KG1 (cell line): ENCODE data around the gene ADGRG6.
"Not testable (repeated sequence)": the region's sequence is repeated elsewhere in the genome, so short reads cannot be mapped to it uniquely, and the experiment has no call there.

Experiments
- DNase-seq: peaks from one replicate; lab custom pipeline; 2025; lab: John Stamatoyannopoulos, UW

Gene ADGRG6

DNA sequence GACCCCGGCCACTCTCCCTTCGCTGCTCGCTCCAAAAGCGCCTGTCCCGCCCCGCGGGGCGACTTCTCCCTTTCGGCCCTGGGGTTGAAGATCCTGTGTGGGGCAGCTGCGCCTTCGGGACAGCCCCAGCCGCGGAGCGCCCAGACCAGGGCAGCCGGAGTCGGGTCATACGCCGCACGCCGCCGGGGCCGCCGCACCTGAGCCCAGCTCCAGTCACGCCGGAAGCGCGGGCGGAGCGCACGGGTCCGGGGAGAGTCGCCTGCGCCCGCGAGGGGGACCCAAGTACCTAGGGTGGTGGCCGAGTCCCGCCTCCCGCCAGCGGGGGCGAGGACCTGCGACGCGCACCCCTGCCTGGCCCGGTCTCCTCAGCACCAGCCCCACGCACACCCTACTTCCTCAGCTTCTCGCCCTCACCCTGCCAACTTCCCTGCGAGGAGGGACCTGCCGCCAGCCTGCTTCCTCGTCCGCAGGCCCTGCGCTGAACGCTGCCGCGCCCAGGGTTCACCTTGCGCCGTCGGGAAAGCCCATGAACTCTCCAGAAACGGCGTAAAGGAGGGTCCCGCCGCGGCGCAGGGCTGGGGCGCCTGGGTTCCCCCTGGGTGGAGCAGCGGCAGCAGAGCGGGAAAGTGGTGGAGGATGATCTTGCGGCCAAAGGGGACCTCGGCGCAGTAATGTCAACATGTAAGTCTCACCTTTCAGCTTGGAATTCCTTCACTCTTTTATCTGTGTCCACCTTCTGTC lies at the start of gene ADGRG6:
Gene ADGRG6, plus strand, starts transcription at position 357 of the 741 bp plus-strand sequence. Its CDS starts 323 bp downstream, at position 680.
- no peak for DNase-seq

DNA sequence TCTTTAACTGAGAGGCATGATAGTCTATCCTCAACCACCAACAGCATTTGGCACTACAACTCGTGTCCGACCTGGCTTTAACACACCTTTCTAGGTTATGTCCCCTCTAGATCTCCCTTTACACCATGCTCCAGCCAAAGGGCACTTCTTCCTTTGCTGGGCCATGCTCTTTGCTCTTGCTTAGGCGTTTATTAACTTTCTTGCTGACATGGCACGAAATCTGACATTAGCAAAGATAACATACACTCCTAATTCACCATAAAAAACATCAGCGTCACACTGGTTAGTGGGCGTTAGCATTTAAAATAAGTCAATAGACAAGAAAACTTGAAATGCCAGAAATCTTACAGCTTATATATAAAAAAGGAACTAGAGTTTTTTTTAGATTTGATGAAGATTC lies 47.3 kb upstream of the ADGRG6 start:
- DNase-seq, result no peak

DNA sequence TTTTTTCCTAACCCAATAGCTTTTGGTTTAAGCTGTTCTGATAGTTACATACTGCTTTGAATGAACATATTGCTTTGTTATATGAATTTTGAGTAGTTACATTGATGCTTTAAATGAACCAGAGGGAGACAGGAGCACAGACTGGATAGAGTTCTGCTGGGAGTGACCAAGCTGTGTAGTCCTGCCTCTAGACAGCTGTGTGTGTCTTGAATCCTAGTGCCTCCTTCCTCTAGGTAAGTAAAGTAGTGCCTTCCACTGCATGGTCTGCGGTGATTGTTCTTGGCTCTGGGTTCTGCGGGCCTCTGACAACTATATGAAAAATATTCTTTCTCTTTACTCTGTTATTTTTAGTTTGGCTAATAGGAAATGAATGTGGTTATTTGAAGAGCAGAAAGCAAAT lies 46.0 kb upstream of the ADGRG6 start:
- no peak for DNase-seq

DNA sequence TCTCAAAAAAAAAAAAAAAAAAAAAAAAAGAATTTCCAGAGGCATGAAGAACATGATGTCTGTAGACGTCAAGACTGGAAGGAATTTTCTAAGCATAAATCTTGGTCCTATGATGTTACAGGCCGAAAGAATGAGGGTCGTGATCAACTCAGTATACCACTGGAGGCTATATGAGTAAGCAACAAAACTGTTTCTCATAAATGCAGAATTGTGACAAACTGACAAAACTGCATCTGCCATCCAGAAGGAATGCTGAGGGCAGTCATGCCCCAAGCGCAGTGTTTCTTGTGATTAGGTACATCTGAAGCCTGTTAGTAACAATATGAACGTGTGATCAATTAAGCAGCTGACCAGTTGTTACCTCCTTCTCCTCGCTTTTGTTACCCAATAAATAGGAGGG lies 43.5 kb upstream of the ADGRG6 start:
- DNase-seq, result no peak

GRCh38 chr6:142258757-142259156 lies 43.0 kb upstream of the ADGRG6 start:
- no peak for DNase-seq

DNA sequence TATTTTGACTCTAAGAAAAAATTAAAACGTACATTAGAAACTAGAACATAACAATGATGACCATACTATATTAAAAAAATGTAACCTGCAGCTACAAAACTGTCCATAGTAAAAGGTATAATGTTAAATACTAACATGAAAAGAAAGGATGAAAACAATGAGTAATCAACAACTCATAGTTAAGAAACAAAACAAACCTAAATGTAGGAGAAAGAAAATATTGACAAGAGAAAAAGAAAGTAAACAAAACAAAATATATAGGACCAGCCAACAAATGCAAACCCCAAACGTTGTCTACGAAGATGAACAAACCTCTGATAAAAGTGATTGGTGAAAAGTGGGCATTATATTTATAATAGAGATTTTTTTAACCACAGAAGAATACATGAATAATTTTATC lies 41.1 kb upstream of the ADGRG6 start:
- no peak for DNase-seq

- DNase-seq, result no peak
Measured at GRCh38 chr6:142262231-142262630, 39.6 kb upstream of the ADGRG6 start.

DNA sequence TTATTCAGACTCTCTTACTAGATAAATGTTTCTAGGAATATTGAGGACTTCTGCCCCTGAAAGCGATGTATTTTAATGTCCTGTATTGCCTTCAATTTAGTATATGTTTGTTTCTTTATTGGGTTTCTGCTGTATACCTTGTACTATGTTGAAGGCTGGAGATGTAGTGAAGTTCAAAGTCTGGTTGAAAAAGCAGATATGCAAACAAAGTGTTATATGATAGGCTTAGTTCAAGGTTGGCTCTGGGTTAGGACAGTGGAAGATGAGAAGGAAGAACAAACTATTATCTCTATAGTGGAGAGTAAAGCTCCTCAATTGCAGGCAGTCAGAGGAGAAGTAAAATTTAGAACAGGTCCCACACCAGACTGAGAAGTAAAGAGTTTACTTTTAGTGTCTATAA lies 36.3 kb upstream of the ADGRG6 start:
- no peak for DNase-seq

DNA sequence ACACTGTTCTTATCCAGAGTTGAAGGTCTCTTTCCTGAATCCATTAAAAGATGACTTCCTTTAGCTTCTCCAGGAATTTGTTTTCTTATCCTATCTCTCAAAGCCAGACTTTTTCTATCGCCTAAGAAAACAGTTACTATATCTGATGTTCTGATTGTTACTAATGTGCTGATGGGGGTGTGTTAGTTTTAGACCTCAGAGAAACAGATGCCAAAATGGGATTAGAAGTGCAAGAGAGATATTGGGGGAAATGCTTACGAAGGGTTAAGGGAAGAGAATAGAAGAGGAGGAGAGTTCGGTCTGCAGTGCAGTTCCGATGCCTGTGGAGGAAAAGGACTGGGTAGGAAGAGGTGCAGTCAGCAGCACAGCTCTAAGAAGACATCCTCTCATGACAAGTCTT lies 35.7 kb upstream of the ADGRG6 start:
- DNase-seq, result no peak

GRCh38 chr6:142271476-142271875 lies 30.3 kb upstream of the ADGRG6 start:
- DNase-seq, result no peak

DNA sequence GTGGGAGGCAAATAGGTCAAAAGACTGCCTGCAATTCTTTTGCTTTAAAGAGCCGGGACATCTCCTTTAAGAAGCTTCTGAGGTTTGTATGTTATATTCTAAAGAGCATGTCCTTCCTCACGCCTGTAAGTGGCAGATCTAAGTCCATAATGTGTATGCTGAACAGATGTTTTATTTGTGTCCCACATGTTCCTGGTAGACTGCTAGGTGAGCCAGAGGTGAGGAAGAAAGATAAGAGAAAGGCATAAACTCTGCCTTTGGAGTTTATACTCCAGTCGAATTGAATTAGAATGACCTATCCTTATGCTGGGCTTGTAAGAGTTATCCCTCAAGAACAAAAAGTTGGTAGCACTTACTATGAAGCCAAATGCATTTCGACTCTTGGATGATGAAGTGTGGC lies 27.2 kb upstream of the ADGRG6 start:
- DNase-seq, result no peak

DNA sequence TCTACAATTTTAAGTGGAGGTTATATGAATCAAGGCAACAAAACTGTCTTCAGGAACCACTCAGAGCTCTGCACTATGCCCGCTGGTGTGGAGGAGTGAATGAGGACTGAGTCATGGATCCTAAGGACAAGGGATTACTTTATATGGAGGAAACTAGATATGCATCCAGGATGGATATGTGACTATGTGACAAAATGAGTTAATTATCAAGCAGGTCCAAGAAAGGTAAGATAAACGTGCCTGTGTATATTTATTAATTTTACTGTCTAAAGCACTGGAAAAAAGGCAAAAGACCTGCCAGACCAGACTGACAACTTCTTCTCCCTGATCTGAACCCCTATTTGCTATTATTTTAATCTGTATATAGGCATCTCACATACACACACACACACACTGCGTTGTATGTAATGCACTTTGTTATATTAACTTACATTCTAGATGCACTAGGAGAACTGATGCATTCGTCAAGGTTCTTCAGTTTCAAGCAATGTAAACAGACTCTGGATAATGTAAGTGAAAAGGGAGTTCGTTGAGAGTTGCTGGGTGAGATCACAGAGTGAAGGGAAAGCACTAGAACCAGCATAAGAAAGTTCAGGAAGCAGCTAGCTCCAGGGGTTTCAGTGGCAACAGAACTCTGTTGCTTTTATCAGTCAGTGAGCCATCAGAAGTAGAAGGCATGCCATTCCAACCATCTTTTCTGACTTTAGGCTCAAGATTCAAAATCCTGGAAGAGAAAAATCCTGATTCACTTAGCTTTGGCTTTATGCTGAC lies 26.4 kb upstream of the ADGRG6 start:
- DNase-seq, result no peak

GRCh38 chr6:142276256-142276655 lies 25.6 kb upstream of the ADGRG6 start:
- DNase-seq, result no peak

DNA sequence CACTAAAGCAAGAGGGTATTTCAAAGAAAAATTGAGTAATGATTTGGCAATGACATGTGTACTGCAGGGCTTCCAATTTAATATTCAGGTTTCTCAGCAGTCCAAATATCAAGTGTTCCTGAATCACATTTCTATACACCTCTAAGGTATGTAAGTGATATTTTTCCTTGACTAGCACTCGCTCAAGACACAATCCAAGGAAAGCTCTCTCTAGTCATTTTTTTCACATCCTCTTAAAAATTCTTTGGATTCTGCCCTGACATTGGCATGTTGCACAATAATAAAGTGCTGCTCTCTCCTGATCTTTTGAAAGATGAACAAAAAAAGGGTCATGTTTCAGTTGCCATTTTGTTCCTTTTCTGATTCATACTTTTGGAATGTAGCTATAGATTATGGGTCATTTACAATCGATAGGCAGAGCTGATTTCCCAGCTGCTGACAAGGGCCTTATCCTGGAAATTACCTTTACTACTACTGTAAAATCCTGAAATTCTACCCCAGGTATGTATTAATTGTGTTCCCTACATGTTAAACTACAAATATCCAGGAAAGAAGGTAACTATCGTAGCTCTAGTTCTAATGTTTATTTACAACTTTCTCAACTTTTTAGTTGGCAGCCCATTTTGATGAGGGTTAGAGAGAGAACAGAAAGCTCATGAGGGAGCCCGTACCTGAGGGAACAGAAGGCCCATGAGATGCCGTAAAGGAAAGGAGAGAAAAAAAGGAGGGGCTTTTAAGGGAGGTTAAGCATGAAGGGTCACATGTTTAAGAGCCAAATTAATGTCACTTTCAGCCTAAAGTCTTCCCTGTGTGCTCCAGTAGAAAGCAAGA lies 22.2 kb upstream of the ADGRG6 start:
- no peak for DNase-seq

- DNase-seq, result no peak
Measured at GRCh38 chr6:142280265-142280664, 21.5 kb upstream of the ADGRG6 start.

DNA sequence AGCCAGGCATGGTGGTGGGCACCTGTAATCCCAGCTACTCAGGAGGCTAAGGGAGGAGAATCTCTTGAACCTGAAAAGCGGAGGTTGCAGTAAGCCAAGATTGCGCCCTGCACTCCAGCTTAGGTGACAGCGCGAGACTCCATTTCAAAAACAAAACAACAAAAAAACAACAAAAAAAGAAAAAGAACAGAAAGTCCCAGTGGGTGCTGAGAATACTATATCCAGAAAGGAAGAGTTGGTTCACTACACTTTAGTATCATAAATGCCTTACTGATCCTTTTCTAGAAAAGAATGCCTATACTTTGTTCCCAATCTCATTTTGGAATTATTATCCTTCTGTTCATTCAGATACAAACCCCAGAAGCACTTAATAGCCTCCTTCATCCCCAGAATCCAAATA lies 20.9 kb upstream of the ADGRG6 start:
- no peak for DNase-seq

GRCh38 chr6:142283138-142283537 lies 18.7 kb upstream of the ADGRG6 start:
- not testable (repeated sequence) for DNase-seq

DNA sequence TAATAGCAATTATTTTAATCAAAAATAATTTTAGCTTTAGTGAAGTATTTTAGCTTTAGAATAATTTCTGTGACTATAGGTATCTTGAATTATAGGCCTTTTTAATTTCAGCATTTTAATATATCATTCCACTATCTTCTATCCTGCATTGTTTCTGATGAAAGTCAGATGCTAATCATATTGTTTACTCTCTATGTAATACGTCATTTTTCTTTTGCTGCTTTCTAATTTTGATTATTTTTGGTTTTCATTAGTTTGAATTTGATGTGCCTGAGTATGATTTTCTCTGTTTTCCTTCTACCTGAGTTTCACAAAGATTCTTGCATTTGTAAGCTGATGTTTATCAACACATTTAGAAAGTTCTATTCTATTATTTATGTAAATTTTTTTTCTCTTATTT lies 17.4 kb upstream of the ADGRG6 start:
- DNase-seq, result no peak

DNA sequence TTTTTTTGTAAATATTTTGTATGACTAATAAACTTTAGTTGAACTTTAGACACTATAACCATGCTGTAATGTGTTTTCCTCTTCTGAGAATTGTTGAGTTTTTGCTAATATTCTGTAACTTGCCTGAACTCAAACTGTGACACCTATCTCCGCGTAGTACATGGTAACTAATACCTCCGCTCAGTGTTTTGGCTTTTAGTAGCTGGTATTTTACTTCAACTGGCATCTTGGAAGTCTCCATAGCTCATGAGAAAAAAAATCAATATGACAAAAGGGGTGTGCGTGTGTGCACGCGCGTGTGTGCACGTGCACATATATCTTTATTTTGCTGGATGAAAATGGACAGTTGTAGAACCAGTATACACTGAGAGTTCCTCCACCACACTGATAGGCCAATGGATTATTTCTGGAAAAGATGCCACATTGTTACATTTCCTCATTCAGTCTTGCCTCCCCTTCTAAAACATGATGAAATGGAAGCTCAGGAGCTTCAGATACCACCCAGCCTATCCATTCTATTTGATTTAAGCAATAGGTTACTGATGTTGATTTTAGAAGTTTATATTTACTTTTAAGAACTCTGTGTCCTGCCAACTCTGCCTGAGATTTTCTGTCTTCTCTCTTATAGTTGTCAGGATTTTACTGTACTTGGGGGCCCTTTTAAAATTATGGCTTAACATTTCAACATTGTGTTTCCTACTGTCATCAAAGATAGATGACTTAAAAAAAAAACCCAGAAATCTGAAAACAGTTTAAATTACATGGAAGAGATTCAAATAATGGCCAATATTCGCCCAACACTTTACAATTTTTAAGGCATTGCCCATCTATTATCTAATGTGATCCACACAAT lies 16.3 kb upstream of the ADGRG6 start:
- DNase-seq, result no peak

GRCh38 chr6:142286088-142286409 lies 15.8 kb upstream of the ADGRG6 start:
- DNase-seq, result no peak

DNA sequence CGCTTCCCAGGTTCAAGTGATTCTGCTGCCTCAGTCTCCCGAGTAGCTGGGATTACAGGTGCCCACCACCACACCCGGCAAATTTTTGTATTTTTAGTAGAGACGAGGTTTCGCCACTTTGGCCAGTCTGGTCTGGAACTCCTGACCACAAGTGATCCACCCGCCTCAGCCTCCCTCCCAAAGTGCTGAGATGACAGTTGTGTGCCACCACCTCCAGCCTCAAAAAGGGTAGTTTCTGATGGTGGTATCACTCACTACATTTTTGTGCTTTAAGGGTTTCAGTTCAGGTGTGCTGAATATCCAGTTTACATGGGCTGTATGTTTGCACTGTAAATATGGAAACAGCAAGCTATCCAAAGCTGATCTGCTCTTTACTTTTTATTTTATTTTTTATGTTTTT lies 12.1 kb upstream of the ADGRG6 start:
- DNase-seq, result no peak

- no peak for DNase-seq
Measured at GRCh38 chr6:142290851-142291250, 11.0 kb upstream of the ADGRG6 start.
